Measurements from ENCODE around the gene STARD10. TPM values are rescaled to one million over a fixed set of nuclear protein-coding genes. Genes with fewer than 3 reads are reported as not detected.
"Not testable (repeated sequence)": the region's sequence is repeated elsewhere in the genome, so short reads cannot be mapped to it uniquely, and the experiment has no call there.

Gene STARD10
- total RNA-seq, 8 experiments from 2014 or later = 7.8 to 26.9 (median 15.7) TPM

GRCh38 chr11:72812967-72813739 is 19.3 kb upstream of the STARD10 start:
- peaks cover 16 to 19% of the 10 kb centered on the region in 2 donors for H3K4me1 ChIP-seq (replicated peaks in 1 of 2)
- peak overlapping the region; percentile 52 to 80 (median 62) for H3K4me3 ChIP-seq
- WGBS, 10 experiments = 0 to 90% (median 31%) methylated on average over 1 to 14 of the region's 24 CpGs; no CpG with 5 or more reads in 2 of the 10 experiments
- ATAC-seq (replicated peaks in 6 of 8) = peak in 3 of 8 experiments; percentile 22 to 51 (median 34)
- in situ Hi-C loops (cut with MboI; ENCODE audit: low pct_unique_long_range_greater_than_20kb in 2 of 9, low sequenced_read_pairs in 9 of 9, unreplicated experiment in 9 of 9) = no loop called here
- peak overlapping the region in 1 of 2 donors; percentile 98 for H3K27ac ChIP-seq

DNA sequence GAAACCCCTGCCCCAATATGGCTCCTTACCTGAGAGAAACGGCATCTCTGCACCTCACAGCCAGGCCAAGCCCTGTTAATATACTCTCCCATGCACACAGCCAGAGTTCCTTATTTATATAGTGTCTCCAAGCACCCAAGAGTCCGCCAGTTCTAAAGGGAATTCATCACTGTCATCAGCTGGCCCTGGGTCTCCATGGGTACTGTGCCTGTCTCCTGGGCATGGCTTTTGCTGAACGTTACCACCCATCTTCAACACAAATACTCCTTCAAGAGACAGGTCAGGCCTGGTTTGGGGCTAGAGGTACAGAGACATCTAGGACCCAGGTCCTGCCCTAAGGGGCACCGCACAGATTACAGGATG is 18.7 kb upstream of the STARD10 start:
- H3K4me1 ChIP-seq (replicated peaks in 1 of 2) = peaks cover 16 to 19% of the 10 kb centered on the region in 2 donors
- H3K4me3 ChIP-seq = peak overlapping the region in 1 of 5 donors; percentile 80
- 0 to 89% (median 63%) methylated on average over 1 to 3 of the region's 4 CpGs; no CpG with 5 or more reads in 2 of the 10 experiments for WGBS, 10 experiments
- no peak overlapping the region for H3K27ac ChIP-seq
- in situ Hi-C loops (cut with MboI; ENCODE audit: low pct_unique_long_range_greater_than_20kb in 2 of 9, low sequenced_read_pairs in 9 of 9, unreplicated experiment in 9 of 9) = no loop called here
- ATAC-seq (replicated peaks in 6 of 8) = peak in 3 of 8 experiments; percentile 1 to 45 (median 12)

GRCh38 chr11:72811686-72812085 is 17.8 kb upstream of the STARD10 start:
- WGBS, 10 experiments = 60 to 100% (median 89%) methylated on average over 1 to 8 of the region's 10 CpGs; no CpG with 5 or more reads in 2 of the 10 experiments
- in situ Hi-C loops (cut with MboI; ENCODE audit: low pct_unique_long_range_greater_than_20kb in 2 of 9, low sequenced_read_pairs in 9 of 9, unreplicated experiment in 9 of 9); H3K4me3 ChIP-seq; H3K27ac ChIP-seq; ATAC-seq (replicated peaks in 6 of 8): not testable (repeated sequence)
- peaks cover 16 to 19% of the 10 kb centered on the region in 2 donors for H3K4me1 ChIP-seq (replicated peaks in 1 of 2)

- WGBS, 10 experiments = 40 to 100% (median 90%) methylated on average over 1 to 3 of the region's 4 CpGs; no CpG with 5 or more reads in 1 of the 10 experiments
- no peak overlapping the region for H3K27ac ChIP-seq
Measured at GRCh38 chr11:72808331-72808798, 14.5 kb upstream of the STARD10 start.

DNA sequence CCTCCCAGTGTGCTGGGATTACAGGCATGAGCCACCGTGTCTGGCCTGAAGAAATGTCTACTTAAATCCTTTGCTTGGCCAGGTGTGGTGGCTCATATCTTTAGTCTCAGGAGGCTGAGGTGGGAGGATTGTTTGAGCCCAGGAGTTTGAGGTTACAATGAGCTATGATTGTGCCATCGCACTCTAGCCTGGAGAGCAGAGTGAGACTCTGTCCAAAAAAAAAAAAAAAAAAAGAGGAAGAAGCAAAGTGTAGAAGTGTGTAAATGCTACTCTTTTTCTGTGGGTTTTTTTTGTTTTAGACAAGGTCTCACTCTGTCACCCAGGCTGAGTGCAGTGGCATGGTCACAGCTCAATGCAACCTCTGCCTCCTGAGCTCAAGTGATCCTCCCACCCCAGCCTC is 13.9 kb upstream of the STARD10 start:
- no peak overlapping the region for H3K27ac ChIP-seq
- in situ Hi-C loops (cut with MboI; ENCODE audit: low pct_unique_long_range_greater_than_20kb in 2 of 9, low sequenced_read_pairs in 9 of 9, unreplicated experiment in 9 of 9) = no loop called here
- WGBS, 10 experiments = 60 to 100% (median 83%) methylated on average over 1 to 2 of the region's 2 CpGs; no CpG with 5 or more reads in 5 of the 10 experiments
- H3K4me1 ChIP-seq (replicated peaks in 1 of 2) = peaks cover 5% of the 10 kb centered on the region in 2 donors
- no peak for ATAC-seq (replicated peaks in 6 of 8)
- no peak overlapping the region for H3K4me3 ChIP-seq

More at GRCh38 chr11:72808331-72808798, 14.5 kb upstream of the STARD10 start:
- in situ Hi-C loops (cut with MboI; ENCODE audit: low pct_unique_long_range_greater_than_20kb in 2 of 9, low sequenced_read_pairs in 9 of 9, unreplicated experiment in 9 of 9) = no loop called here
- H3K4me1 ChIP-seq (replicated peaks in 1 of 2) = peaks cover 10 to 11% of the 10 kb centered on the region in 2 donors
- H3K4me3 ChIP-seq = no peak overlapping the region
- no peak for ATAC-seq (replicated peaks in 6 of 8)

GRCh38 chr11:72807021-72807693 is 13.3 kb upstream of the STARD10 start:
- WGBS, 10 experiments = 57 to 100% (median 87%) methylated on average over 1 to 5 of the region's 5 CpGs; no CpG with 5 or more reads in 2 of the 10 experiments
- Histone ChIP-seq H3K27ac (no peak overlapping the region), H3K4me1 (replicated peaks in 1 of 2) (no peaks in the 10 kb centered on the region), H3K4me3 (no peak overlapping the region)
- ATAC-seq (replicated peaks in 6 of 8) = peak in 1 of 8 experiments; percentile 52
- in situ Hi-C loops (cut with MboI; ENCODE audit: low pct_unique_long_range_greater_than_20kb in 2 of 9, low sequenced_read_pairs in 9 of 9, unreplicated experiment in 9 of 9) = no loop called here

DNA sequence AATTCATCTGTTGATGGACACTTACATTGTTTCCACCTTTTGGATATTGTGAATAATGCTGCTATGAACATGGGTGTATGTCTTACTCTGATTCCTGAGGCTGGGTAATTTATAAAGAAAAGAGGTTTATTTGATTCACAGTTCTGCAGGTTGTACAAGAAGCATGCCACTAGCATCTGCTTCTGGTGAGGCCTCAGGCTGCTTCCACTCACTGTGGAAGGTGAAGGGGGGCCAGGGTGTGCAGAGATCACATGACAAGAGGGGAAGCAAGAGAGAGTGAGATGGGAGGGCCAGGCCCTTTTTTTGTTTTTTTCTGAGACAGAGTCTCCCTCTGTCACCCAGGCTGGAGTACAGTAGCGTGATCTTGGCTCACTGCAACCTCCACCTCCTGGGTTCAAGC is 12.5 kb upstream of the STARD10 start:
- in situ Hi-C loops (cut with MboI; ENCODE audit: low pct_unique_long_range_greater_than_20kb in 2 of 9, low sequenced_read_pairs in 9 of 9, unreplicated experiment in 9 of 9); H3K4me1 ChIP-seq (replicated peaks in 1 of 2); H3K4me3 ChIP-seq; ATAC-seq (replicated peaks in 6 of 8); H3K27ac ChIP-seq: not testable (repeated sequence)
- 100% methylated on average over 1 of the region's 1 CpG; no CpG with 5 or more reads in 8 of the 10 experiments for WGBS, 10 experiments

DNA sequence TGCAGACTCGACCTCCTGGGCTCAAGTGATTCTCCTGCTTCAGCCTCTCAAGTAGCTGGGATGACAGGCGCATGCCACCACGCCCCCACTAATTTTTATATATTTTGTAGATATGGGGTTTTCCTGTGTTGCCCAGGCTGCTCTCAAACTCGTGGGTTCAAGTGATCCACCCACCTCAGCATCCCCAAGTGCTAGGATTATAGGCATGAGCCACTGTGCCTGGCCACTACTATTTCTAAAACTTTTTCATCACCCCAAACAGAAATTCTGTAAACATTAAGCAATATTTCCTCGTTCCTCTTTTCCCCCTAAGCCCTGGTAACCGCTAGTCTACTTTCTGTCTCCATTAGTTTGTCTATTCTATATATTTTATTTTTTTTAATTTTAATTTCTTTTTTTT is 11.4 kb upstream of the STARD10 start:
- 0 to 100% (median 91%) methylated on average over 1 to 6 of the region's 6 CpGs for WGBS, 10 experiments
- Histone ChIP-seq H3K27ac (no peak overlapping the region), H3K4me3 (no peak overlapping the region), H3K4me1 (replicated peaks in 1 of 2) (no peaks in the 10 kb centered on the region)
- in situ Hi-C loops (cut with MboI; ENCODE audit: low pct_unique_long_range_greater_than_20kb in 2 of 9, low sequenced_read_pairs in 9 of 9, unreplicated experiment in 9 of 9) = no loop called here
- ATAC-seq (replicated peaks in 6 of 8) = no peak

DNA sequence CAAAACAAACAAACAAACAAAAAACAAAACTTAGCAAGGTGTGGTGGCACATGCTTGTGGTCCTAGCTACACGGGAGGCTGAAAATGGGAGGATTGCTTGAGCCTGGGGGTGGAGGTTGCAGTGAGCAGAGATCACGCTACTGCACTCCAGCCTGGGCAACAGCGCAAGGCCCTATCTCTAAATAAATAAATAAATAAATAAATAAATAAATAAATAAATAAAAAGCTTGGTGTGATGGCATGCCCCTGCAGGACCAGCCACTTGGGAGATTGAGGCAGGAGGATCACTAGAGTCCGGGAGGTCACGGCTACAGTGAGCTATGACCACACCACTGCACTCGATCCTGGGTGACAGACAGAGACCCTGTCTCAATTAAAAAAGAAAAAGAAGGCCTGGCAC is 9.0 kb upstream of the STARD10 start:
- in situ Hi-C loops (cut with MboI; ENCODE audit: low pct_unique_long_range_greater_than_20kb in 2 of 9, low sequenced_read_pairs in 9 of 9, unreplicated experiment in 9 of 9) = no loop called here
- H3K27ac ChIP-seq = no peak overlapping the region
- ATAC-seq (replicated peaks in 6 of 8) = no peak

DNA sequence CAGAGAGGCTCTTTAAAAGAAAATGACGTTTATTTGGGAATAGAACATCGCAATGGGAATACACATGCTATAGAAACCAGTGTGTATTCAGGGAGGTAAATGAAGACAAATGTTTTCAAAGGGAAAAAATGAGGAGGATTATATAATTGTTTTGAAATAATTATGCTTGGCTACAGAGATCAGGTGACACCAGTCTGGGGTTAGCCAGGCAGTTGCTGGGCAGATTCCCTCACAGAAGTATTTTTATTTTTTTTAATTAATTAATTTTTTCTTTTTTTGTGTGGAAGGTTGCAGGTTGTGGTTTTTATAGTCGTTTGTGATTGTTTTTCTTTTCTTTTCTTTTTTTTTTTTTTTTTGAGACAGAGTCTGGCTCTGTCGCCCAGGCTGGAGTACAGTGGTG is 5.6 kb upstream of the STARD10 start:
- peaks cover 3% of the 10 kb centered on the region in 2 donors for H3K4me1 ChIP-seq (replicated peaks in 1 of 2)
- H3K27ac ChIP-seq = no peak overlapping the region
- WGBS, 10 experiments = 8 to 100% (median 67%) methylated on average over 1 to 4 of the region's 4 CpGs
- in situ Hi-C loops (cut with MboI; ENCODE audit: low pct_unique_long_range_greater_than_20kb in 2 of 9, low sequenced_read_pairs in 9 of 9, unreplicated experiment in 9 of 9) = loop anchor here in 1 of 9 experiments (10.0 kb wide), 1 partner anchor 75 kb away; no protein-coding TSS in a partner anchor
- no peak overlapping the region for H3K4me3 ChIP-seq
- peak in 1 of 8 experiments; percentile 35 for ATAC-seq (replicated peaks in 6 of 8)

More for the DNA sequence above, 9.0 kb upstream of the STARD10 start:
- WGBS, 10 experiments = 67 to 100% (median 85%) methylated on average over 1 to 5 of the region's 6 CpGs; no CpG with 5 or more reads in 4 of the 10 experiments
- Histone ChIP-seq H3K4me1 (replicated peaks in 1 of 2) (no peaks in the 10 kb centered on the region), H3K4me3 (no peak overlapping the region)

DNA sequence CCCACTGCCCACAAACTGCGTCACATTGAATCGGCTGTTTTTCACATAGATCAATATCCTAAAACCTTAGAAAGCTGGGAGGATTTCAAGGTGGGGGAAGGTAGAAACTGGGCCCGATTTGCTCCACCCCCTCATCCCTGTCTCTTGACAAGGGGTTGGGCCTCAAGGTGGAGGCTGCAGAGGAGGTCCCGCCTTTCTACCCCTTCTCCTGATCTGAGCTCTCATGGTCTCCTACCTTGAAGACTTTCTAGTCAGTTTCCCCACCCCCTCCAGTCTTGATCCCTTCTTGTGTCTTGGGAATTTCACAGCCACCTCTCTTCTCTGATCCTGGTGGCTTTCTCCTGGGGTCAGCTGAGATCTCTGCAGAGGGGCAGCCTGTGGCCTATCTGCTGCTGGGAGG is 4.5 kb upstream of the STARD10 start:
- in situ Hi-C loops (cut with MboI; ENCODE audit: low pct_unique_long_range_greater_than_20kb in 2 of 9, low sequenced_read_pairs in 9 of 9, unreplicated experiment in 9 of 9) = loop anchor here in 1 of 9 experiments (10.0 kb wide), 1 partner anchor 74 kb away; no protein-coding TSS in a partner anchor
- Histone ChIP-seq H3K4me3 (no peak overlapping the region), H3K27ac (no peak overlapping the region), H3K4me1 (replicated peaks in 1 of 2) (peaks cover 5 to 7% of the 10 kb centered on the region in 2 donors)
- WGBS, 10 experiments = 57 to 100% (median 80%) methylated on average over 1 to 4 of the region's 4 CpGs; no CpG with 5 or more reads in 4 of the 10 experiments
- ATAC-seq (replicated peaks in 6 of 8) = no peak

DNA sequence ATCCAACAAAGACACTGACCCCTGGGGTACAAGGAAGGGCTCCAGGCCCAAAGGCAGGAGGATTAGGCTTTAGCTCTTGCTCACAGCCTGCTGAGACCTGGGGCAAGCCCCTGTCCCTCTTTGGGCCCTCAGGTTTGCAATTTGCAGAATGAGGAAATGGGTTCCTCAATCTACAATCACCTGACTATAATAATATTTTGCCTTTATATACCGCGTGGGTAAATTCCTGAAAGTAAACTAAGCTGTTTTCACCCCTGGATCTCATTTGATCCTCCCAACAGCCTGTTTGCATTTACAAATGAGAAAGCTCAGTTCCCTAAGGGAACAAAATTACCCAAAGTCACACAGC is 797 bp downstream of the STARD10 start:
- in situ Hi-C loops (cut with MboI; ENCODE audit: low pct_unique_long_range_greater_than_20kb in 2 of 9, low sequenced_read_pairs in 9 of 9, unreplicated experiment in 9 of 9) = loop anchor here in 1 of 9 experiments (10.0 kb wide), 1 partner anchor 68 kb away; no protein-coding TSS in a partner anchor

More for the DNA sequence above, 797 bp downstream of the STARD10 start:
- Histone ChIP-seq H3K27ac (peak overlapping the region; percentile 95 to 97), H3K4me1 (replicated peaks in 1 of 2) (peaks cover 17% of the 10 kb centered on the region in 2 donors), H3K4me3 (peak overlapping the region; percentile 58 to 82 (median 71))
- no peak for ATAC-seq (replicated peaks in 6 of 8)
- WGBS, 10 experiments = 40 to 95% (median 56%) methylated on average over 1 to 2 of the region's 2 CpGs; no CpG with 5 or more reads in 3 of the 10 experiments
